GM10847 (cell line): ENCODE results near the gene TENM4.

Experiments
- POLR2A ChIP-seq: IDR thresholded peaks from 2 replicates; pipeline ENCODE4 v1.6.1; 2011; ENCODE audit not compliant: insufficient read length; ENCODE audit errors: extremely low read depth

TENM4 gene

GRCh38 chr11:79329561-79329960 lies 111.3 kb downstream of the TENM4 start:
- no peak for TF ChIP-seq POLR2A

- TF ChIP-seq POLR2A, result no peak
Measured at GRCh38 chr11:79328402-79328801, 112.4 kb downstream of the TENM4 start.

DNA sequence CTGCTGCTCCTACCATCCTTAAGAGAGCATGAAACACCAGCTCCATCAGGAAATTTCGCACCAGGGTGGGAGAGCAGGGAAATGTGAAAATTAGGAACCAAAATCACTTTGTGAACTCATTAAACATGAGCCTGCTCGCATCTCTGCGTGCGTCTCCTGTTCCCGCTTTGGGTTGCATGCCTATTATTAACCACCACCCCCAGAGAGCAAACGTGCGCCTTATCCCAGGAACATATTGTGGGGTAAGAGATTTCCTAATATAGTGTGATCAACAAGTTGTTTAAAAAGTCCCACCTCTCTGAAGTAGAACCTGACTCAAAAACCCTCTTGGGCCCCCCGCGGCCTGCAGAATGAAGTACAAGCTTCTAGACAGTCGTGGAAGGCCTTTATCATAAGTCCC lies 115.0 kb downstream of the TENM4 start:
- no peak for TF ChIP-seq POLR2A

GRCh38 chr11:79321263-79321662 lies 119.6 kb downstream of the TENM4 start:
- TF ChIP-seq POLR2A, result no peak

GRCh38 chr11:79314906-79315689 lies 125.7 kb downstream of the TENM4 start:
- TF ChIP-seq POLR2A, result no peak

- no peak for TF ChIP-seq POLR2A
Measured at GRCh38 chr11:79313530-79313913, 127.3 kb downstream of the TENM4 start.

DNA sequence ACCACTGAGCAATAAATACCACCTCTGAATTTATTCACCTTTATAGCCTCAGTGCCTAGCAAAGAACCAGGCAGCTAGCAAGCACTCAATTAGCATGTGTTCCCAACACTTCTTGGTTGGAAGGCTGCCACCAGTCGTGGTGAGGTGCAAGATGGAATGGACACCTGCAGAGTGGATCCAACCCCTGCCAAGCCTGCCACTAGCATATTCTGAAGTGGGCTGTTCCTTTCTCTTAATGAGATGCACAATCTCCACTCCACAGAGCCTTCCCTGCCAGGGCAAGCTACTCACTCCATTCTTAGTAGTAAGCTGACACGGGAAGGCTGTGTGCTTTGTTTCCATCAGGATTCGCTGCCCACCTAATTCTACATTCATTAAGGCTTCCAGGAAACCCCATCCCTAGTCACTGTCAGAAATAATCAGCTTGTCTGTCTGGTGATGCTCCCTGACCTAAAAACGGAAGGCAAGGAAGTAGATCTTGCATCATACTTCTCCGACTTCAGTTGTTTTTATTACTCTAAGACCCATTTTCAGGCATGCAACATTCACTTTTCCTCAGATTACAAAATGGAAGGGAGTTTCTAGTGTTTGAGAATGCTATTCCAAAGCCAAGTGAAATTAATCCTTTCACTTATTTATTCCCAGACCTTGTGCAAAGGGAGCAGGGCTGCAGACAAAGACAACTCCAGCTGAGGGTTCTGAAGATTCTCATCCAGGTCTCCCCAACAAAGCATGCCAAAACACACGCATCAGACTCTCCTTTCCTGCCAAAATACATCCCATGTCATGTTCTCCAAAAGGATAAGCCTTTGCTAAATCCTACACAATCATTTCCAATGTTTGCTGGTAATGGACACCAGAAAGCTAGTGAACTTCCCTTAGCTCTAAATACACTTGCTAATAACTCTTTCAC lies 128.0 kb downstream of the TENM4 start:
- TF ChIP-seq POLR2A, result no peak

DNA sequence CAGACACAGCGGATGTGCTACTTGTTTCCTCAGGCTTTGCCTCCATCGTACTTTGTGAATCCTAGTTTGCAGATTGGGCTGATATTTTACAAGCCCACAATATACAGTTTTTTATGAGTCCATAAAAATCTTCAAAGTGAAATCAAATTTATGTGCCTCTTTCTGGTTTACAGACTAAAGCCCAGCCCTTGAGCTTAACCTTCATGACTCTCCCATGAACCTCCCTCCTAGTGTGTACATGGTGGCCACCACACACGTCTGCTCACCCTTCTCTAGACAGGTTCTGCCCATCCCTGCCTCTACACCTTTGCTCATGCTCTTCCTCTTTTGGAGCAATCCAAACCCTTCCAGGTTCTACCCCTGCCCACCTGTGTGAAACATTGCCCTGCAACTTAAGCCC lies 129.4 kb downstream of the TENM4 start:
- TF ChIP-seq POLR2A, result no peak

DNA sequence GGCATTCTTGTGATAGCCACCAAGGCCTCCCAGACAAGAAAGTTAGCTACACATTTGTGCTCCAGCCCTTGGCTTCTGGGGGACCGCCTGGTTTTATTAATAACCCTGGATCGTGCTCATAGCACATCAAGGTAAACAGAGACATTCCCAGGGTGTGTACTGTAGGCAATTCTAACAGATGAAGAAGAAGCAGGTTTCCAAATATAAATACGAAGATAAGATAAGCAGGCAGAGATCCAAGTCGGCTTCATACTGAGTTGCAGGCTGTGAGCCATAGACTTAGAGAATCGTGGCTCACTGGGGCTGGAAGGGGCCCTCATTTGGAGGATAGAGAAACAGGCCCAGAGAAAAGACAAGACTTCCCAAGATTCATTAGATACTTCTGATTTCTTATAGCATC lies 131.4 kb downstream of the TENM4 start:
- no peak for TF ChIP-seq POLR2A

DNA sequence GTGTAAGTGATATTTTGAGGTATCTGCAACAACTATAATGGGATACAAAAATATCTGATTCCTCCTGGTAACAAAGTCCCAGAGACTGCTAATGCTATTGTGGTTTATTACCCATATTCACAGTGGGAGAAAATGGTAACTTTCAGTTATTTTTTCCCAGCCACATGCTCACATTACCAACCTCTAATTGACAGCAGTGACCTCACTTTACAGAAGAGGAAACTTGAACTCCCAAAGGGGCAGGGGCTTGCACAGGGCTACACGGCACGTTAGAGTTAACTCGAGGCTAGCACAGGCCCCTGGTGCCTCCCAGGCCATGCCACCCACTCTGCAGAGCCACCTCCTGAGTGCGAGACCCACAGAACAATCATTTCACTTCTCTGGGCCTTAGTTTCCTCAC lies 132.4 kb downstream of the TENM4 start:
- no peak for TF ChIP-seq POLR2A

- TF ChIP-seq POLR2A, result no peak
Measured at GRCh38 chr11:79304599-79305212, 136.1 kb downstream of the TENM4 start.

DNA sequence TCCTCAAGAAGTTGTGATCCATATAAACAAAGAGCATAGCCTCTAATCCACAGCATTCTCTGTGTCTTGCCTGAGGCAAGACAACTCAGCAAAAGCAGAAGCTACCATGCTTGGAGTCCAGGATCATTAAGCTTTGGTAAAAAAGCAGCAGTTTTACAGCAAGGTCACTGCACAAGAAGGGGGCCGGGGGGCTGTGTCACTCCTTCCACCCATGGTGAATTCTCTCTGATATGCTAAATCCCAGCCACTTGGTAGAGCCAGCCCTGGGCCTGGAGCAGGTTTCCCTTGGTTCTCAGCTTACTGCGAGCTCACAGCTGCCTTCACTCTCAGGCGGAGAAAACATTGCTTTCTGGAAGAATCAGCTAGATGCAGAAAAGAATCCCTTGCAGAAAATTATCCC lies 144.7 kb downstream of the TENM4 start:
- no peak for TF ChIP-seq POLR2A

DNA sequence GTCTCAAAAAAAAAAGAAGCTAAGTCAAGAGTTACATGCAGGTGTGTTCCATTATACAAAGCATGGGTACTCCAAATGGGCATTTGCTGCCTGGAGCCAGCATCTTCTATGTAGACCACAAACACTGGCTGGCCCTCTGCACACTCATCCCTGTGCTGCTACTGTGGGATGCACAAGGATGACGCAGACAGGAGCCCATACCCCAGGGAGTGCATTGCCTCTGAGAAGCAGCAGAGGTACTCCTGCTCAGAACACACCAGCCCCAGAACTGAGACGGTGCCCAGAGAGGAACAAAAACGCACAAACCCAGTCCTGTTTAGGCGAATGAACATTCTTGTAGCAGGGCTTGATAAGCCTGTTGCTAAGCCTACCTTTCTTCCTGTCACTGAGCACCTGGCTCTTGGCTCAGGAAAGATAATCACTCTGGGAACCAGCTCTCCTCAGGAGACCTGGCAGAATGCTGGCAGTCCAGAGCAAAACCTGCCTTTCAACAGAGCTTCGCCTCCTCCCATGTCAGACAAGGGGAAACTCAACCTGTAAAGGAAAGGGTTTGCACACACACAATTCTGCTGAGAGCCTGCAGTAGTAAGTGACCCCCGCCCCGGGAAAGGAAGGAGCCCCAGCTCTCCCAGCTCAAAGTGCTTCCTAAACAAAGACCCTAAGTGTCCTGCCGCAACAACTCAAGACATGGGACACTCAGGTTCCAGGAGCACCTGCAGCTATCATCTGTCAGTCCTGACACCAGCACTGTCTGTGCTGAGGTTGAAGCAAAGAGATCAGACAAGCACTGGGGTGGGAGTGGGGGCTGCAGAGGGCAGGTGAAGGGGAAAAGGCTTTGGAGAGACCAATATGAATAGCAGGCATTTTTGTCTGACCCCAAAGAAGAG lies 145.7 kb downstream of the TENM4 start:
- no peak for TF ChIP-seq POLR2A

DNA sequence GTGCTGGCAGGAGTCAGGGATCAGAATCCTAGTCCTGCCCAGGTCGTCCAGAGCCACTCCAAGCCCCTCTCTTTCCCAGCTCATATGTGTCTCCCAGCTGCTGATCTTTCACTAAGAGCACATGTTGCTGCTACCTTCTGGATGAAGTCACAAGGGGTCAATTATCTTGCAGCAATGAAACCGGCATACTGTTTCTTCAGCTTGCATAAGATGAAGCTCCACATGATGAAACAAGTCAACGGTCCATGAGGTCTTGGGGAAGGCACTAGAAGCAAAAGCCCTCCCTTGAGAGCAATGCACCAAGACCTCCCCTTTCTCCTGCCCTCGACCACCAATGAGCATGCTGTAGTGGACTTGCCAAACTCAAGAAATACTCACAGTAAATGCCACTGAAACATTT lies 148.9 kb downstream of the TENM4 start:
- no peak for TF ChIP-seq POLR2A

DNA sequence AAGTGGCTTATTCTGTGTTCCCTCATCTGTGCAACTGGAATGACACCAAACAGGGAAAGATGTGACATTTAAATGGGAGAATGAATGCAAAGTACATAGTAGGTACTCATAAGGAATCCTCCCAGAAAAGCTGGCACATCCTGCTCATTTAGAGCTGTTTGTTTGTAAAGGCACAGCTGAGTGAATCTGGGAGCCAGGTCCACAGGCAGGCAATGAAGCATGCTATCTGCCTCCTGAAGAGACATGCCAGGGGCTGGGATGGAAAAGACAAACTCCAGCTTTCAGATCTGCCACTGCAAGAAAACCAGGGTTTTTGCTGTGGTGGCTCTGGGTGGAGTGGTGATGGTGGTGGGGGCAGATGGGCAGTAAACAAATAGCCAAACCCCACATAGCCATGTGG lies 150.1 kb downstream of the TENM4 start:
- no peak for TF ChIP-seq POLR2A

DNA sequence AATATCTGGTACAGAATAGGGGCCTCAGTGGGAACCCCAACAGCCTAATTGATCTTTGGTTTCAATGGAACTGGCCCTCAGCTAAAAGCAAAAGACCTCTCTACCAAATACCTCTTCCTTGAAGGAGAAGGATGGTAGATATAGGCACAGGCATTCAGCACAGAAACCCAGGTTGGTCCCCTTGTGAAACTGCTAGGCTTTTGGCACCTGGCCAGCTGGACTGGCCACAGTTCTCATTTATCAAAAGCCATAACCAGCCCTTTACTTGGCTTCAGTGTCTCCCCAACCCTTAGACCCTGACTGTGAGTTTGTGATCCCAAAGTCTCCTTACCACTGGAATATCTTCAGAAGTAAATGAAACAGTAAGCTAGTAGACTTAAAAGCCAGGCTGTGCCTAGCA lies 152.9 kb downstream of the TENM4 start:
- TF ChIP-seq POLR2A, result no peak

DNA sequence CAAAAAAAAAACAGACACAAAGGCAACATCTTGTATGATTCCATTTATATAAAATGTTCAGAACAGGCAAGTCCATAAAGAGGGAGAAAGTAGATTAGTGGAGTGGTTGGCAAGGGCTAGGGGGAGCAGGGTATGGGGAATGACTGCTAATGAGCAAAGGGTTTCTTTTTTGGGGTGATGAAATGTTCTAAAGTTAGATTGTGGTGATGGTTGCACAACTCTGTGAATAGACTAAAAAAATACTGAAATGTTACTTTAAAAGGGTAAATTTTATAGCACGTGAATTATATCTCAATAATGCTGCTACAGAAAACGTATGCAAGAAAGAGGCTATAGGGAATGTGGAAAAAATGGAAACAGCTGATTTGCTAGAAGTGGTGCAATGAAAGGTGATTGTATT lies 155.1 kb downstream of the TENM4 start:
- no peak for TF ChIP-seq POLR2A
